HCT116 (cell line): ENCODE results near the gene AMOTL2. TPM values are rescaled to one million over a fixed set of nuclear protein-coding genes. Genes with fewer than 3 reads are reported as not detected.

Experiments used
- ATAC-seq: fragments of 200-7000 bp; cut with Tn5 transposase; 2 replicates; pipeline ENCODE4 v1.9.1; 2020; ENCODE audit warnings: mild to moderate bottlenecking, moderate library complexity
- BruUV-seq: library from RNA; stranded (reverse); fragments of 400-500 nt; replicated peaks from 2 replicates; lab custom pipeline; 2021; lab: Mats Ljungman, UMichigan
- CTCF ChIA-PET: fragments of 300-600 bp; sonication (Branson Sonifier 250); formaldehyde crosslinking; loops from one replicate; lab custom pipeline; 2021; ENCODE audit warnings: antibody characterized with exemption; lab: Charles Lee
- POLR2A ChIA-PET: fragments of 300-600, 350-600 bp; sonication (Branson Sonifier 250); formaldehyde crosslinking; loops from one replicate; lab custom pipeline; 2021; ENCODE audit warnings: antibody characterized with exemption; lab: Charles Lee
- RAD21 ChIA-PET, 2 experiments: fragments of 300-600 bp; sonication (Branson Sonifier 250); formaldehyde crosslinking; loops; one replicate each; lab custom pipeline; 2023; ENCODE audit warnings: low total read pairs in 2 of 2; ENCODE audit not compliant: uncharacterized antibody in 2 of 2, unreplicated experiment in 2 of 2, low non-redundant PET in 1 of 2; lab: Charles Lee
- DNase-seq: peaks from one replicate; pipeline ENCODE4 v3.0.0-alpha.2; 2010; ENCODE audit warnings: low read depth, low spot score
- H2AFZ ChIP-seq: fragments of 200-600 bp; shearing (Covaris generic), sonication (generic); 2 replicates; pipeline ENCODE4 v1.6.1; 2017; ENCODE audit warnings: low read depth, mixed run types, mixed read lengths, antibody characterized with exemption, low read length; ENCODE audit not compliant: poor library complexity, severe bottlenecking
- H3K27ac ChIP-seq: 2 replicates; pipeline ENCODE4 v1.5.1; 2012; ENCODE audit warnings: low read depth, low read length
- H3K27me3 ChIP-seq: fragments of 200-600 bp; sonication (generic); 2 replicates; pipeline ENCODE4 v1.6.1; 2016; ENCODE audit warnings: mixed run types, low read length, mixed read lengths; ENCODE audit not compliant: insufficient read depth
- H3K36me3 ChIP-seq, 2 experiments: fragments of 200-500 bp in 1 of 2; fragments of 200-600 bp in 1 of 2; sonication (Bioruptor generic) in 1 of 2; sonication (generic) in 1 of 2; 2 replicates each; pipeline versions ENCODE4 v1.5.1 to v1.6.1; 2014 to 2016; ENCODE audit warnings: low read length in 2 of 2, inconsistent platforms in 1 of 2, mixed read lengths in 1 of 2, mixed run types in 1 of 2; ENCODE audit not compliant: insufficient read depth in 2 of 2, control insufficient read depth in 1 of 2
- H3K4me1 ChIP-seq, 2 experiments: fragments of 200-600 bp in 1 of 2; sonication (generic) in 1 of 2; 2 replicates each; pipeline versions ENCODE4 v1.5.1 to v1.6.1; 2012 to 2017; ENCODE audit warnings: low read length in 2 of 2, inconsistent platforms in 1 of 2, mild to moderate bottlenecking in 1 of 2, mixed read lengths in 1 of 2, mixed run types in 1 of 2, moderate library complexity in 1 of 2; ENCODE audit not compliant: insufficient read depth in 2 of 2, control insufficient read depth in 1 of 2
- H3K4me2 ChIP-seq: fragments of 200-600 bp; sonication (generic); 2 replicates; pipeline ENCODE4 v1.6.1; 2017; ENCODE audit warnings: mixed run types, low read length, mixed read lengths
- H3K4me3 ChIP-seq, 2 experiments: fragments of 200-600 bp in 1 of 2; sonication (generic) in 1 of 2; replicated peaks in 1 of 2; 2 replicates each; pipeline ENCODE4 v1.5.1; 2011 to 2016; ENCODE audit warnings: low read length in 2 of 2, control low read depth in 1 of 2, low read depth in 1 of 2, mild to moderate bottlenecking in 1 of 2, mixed read lengths in 1 of 2, mixed run types in 1 of 2
- H3K79me2 ChIP-seq: fragments of 200-600 bp; sonication (generic); 2 replicates; pipeline ENCODE4 v1.6.1; 2017; ENCODE audit warnings: mild to moderate bottlenecking, mixed run types, low read length, moderate library complexity, mixed read lengths; ENCODE audit not compliant: insufficient read depth
- H3K9ac ChIP-seq: fragments of 200-600 bp; sonication (generic); 2 replicates; pipeline ENCODE4 v1.6.1; 2016; ENCODE audit warnings: low read length, mixed read lengths
- H3K9me2 ChIP-seq: fragments of 200-600 bp; sonication (generic), shearing (Covaris generic); 2 replicates; pipeline ENCODE4 v1.6.1; 2017; ENCODE audit warnings: mixed run types, mild to moderate bottlenecking, moderate library complexity; ENCODE audit not compliant: insufficient read depth
- H3K9me3 ChIP-seq, 2 experiments: fragments of 200-500 bp in 1 of 2; fragments of 200-600 bp in 1 of 2; sonication (Bioruptor generic) in 1 of 2; sonication (generic) in 1 of 2; 2 replicates each; pipeline ENCODE4 v1.6.1; 2014 to 2017; ENCODE audit warnings: low read length in 2 of 2, mixed read lengths in 2 of 2, inconsistent platforms in 1 of 2, low read depth in 1 of 2, mild to moderate bottlenecking in 1 of 2, mixed run types in 1 of 2, moderate library complexity in 1 of 2; ENCODE audit not compliant: control insufficient read depth in 1 of 2, insufficient read depth in 1 of 2
- H4K20me1 ChIP-seq: fragments of 200-600 bp; sonication (generic), shearing (Covaris generic); 2 replicates; pipeline ENCODE4 v1.6.1; 2017; ENCODE audit warnings: mixed run types, mild to moderate bottlenecking, moderate library complexity; ENCODE audit not compliant: insufficient read depth
- ATF3 ChIP-seq: IDR thresholded peaks from 2 replicates; pipeline ENCODE4 v1.6.1; 2012
- CBX3 ChIP-seq: IDR thresholded peaks from 2 replicates; pipeline ENCODE4 v1.6.1; 2012; ENCODE audit warnings: low read depth
- EZH2phosphoT487 ChIP-seq: fragments of 200-600 bp; IDR thresholded peaks from 2 replicates; pipeline ENCODE4 v1.6.1; 2018; ENCODE audit warnings: antibody characterized with exemption, borderline replicate concordance
- FOSL1 ChIP-seq: IDR thresholded peaks from 2 replicates; pipeline ENCODE4 v1.6.1; 2012; ENCODE audit warnings: low read depth
- JUND ChIP-seq: IDR thresholded peaks from 2 replicates; pipeline ENCODE4 v1.6.1; 2012
- POLR2AphosphoS5 ChIP-seq: IDR thresholded peaks from 2 replicates; pipeline ENCODE4 v1.6.1; 2011; ENCODE audit warnings: mild to moderate bottlenecking, low read depth, low read length, moderate library complexity
- RAD21 ChIP-seq: IDR thresholded peaks from 2 replicates; pipeline ENCODE4 v1.6.1; 2012; ENCODE audit warnings: low read depth, mild to moderate bottlenecking
- REST ChIP-seq: IDR thresholded peaks from 2 replicates; pipeline ENCODE4 v1.6.1; 2012; ENCODE audit warnings: low read depth
- SIN3A ChIP-seq: IDR thresholded peaks from 2 replicates; pipeline ENCODE4 v1.6.1; 2012; ENCODE audit warnings: low read depth
- SP1 ChIP-seq: IDR thresholded peaks from 2 replicates; pipeline ENCODE4 v1.6.1; 2012; ENCODE audit warnings: low read depth
- SRF ChIP-seq: IDR thresholded peaks from 2 replicates; pipeline ENCODE4 v1.6.1; 2012; ENCODE audit warnings: low read depth
- TCF7L2 ChIP-seq: IDR thresholded peaks from 2 replicates; pipeline ENCODE4 v1.7.0; 2011; ENCODE audit warnings: borderline replicate concordance, inconsistent platforms; ENCODE audit not compliant: insufficient read depth, insufficient read length; ENCODE audit errors: extremely low read depth
- ZFX ChIP-seq: fragments of 450-650 bp; IDR thresholded peaks from 2 replicates; pipeline ENCODE4 v1.6.1; 2017
- intact Hi-C: fragments of 100-400 bp; cut with micrococcal nuclease; formaldehyde crosslinking; loops from 2 replicates; pipeline ENCODE4 v1.10.0; 2022
- total RNA-seq: library from RNA; stranded (reverse); gene quantifications from one replicate; pipeline ENCODE4 v1.2.1, GENCODE V29; 2021; ENCODE audit not compliant: unreplicated experiment

The AMOTL2 gene
- total RNA-seq, 1 experiment from 2014 or later: 54.0 TPM

GRCh38 chr3:134381076-134381475, 6.8 kb upstream of the AMOTL2 start (continued):
- TF ChIP-seq REST (no peak), CBX3 (no peak), SIN3A (no peak), EZH2phosphoT487 (no peak), ATF3 (no peak), JUND (no peak), SP1 (no peak), SRF (no peak)

- Histone ChIP-seq H3K4me2 (no peak overlapping the region), H3K9me2 (no peaks in the 10 kb centered on the region; the same call in 1 of the 2 replicates), H2AFZ (peak overlapping the region; percentile 13), H3K27me3 (no peaks in the 10 kb centered on the region), H3K36me3 (no peaks in the 10 kb centered on the region), H3K79me2 (no peaks in the 10 kb centered on the region), H3K4me3 (no peak overlapping the region), H4K20me1 (no peaks in the 10 kb centered on the region), H3K9me3 (no peaks in the 10 kb centered on the region), H3K4me1 (peaks cover 43 to 46% of the 10 kb centered on the region in 2 experiments), H3K27ac (no peak overlapping the region), H3K9ac (no peak overlapping the region)
- intact Hi-C loops: no loop called here
- TF ChIP-seq FOSL1: no peak
- TF ChIP-seq SRF: no peak
- no peak for TF ChIP-seq REST
- no peak for TF ChIP-seq JUND
- TF ChIP-seq SP1: no peak
- TF ChIP-seq CBX3: no peak
- TF ChIP-seq SIN3A: no peak
- TF ChIP-seq TCF7L2: no peak
- TF ChIP-seq RAD21: no peak
- TF ChIP-seq EZH2phosphoT487: no peak
- no peak for TF ChIP-seq ZFX
- no peak for TF ChIP-seq POLR2AphosphoS5
- no peak for TF ChIP-seq ATF3
- DNase-seq: no peak
- ATAC-seq: no peak
- CTCF ChIA-PET: interaction anchor here (0.9 to 1.9 kb wide), 2 partner anchors 73 to 94 kb away, joined by 3 to 6 read pairs; no protein-coding TSS in a partner anchor
- BruUV-seq: no TSS peak
- RAD21 ChIA-PET: no interaction called here
- POLR2A ChIA-PET: no interaction called here
Observed at GRCh38 chr3:134380249-134380648, 6.0 kb upstream of the AMOTL2 start.
